ENCODE data around the gene STARD7. TPM values are rescaled to one million over a fixed set of nuclear protein-coding genes. Genes with fewer than 3 reads are reported as not detected.

STARD7 gene
- total and polyA plus RNA-seq, 2 donors (not counting 1 experiment from before 2014, with no cell fraction given), result 35.1 to 133 TPM

DNA sequence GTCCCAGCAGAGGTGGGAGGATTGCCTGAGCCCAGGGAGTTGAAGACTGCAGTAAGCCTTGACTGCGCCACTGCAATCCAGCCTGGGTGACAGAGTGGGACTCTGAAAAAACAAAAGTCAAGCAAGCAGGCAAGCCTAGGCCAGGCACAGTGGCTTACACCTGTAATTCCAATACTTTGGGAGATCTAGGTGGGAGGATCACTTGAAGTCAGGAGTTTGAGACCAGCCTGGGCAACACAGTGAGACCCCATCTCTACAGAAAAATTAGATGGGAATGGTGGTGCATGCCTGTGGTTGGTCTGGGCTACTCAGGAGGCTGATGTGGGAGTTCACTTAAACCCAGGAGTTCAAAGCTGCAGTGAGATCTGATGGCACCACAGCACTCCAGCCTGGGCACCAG lies 28.6 kb downstream of the STARD7 start:
- Histone ChIP-seq H3K27me3 (replicated peaks in 1 of 4; ENCODE audit: control extremely low read depth in 1 of 4, control insufficient read depth in 3 of 4, insufficient read depth in 4 of 4, low read length in 3 of 4) (no peaks in the 10 kb centered on the region), H4K20me1 (ENCODE audit: control insufficient read depth, insufficient read depth, low read length, poor library complexity, severe bottlenecking) (no peaks in the 10 kb centered on the region), H3K9ac (ENCODE audit: low read length) (no peak overlapping the region), H3K4me2 (replicated peaks; ENCODE audit: low read depth, low read length, poor library complexity, severe bottlenecking) (no peak overlapping the region), H3K36me3 (replicated peaks in 1 of 2; ENCODE audit: control extremely low read depth in 1 of 2, control insufficient read depth in 1 of 2, extremely low read depth in 1 of 2, insufficient read depth in 2 of 2, low read length in 1 of 2) (peaks cover 2 to 10% of the 10 kb centered on the region in 2 experiments), H3K4me3 (ENCODE audit: control extremely low read depth in 1 of 5, extremely low read depth in 1 of 5, insufficient read depth in 1 of 5, low read depth in 2 of 5, low read length in 4 of 5) (no peak overlapping the region), H3K4me1 (ENCODE audit: control insufficient read depth in 2 of 2, insufficient read depth in 2 of 2, low read length in 2 of 2) (no peaks in the 10 kb centered on the region), H3K27ac (ENCODE audit: low read length in 2 of 2) (no peak overlapping the region), H3K9me3 (ENCODE audit: control extremely low read depth in 1 of 3, control insufficient read depth in 2 of 3, insufficient read depth in 1 of 3, low read length in 2 of 3) (no peaks in the 10 kb centered on the region), H2AFZ (ENCODE audit: insufficient read depth, low read depth, low read length, poor library complexity, severe bottlenecking) (no peak overlapping the region), H3K79me2 (ENCODE audit: control insufficient read depth, insufficient read depth, low read length) (no peaks in the 10 kb centered on the region)
- ChIA-PET CTCF (interaction anchor here (0.6 to 3.0 kb wide), 8 partner anchors 38 to 290 kb away, joined by 3 to 20 read pairs (median 4); partner anchors contain the start of gene ASTL), POLR2A (no interaction called here)
- H3K9me3 Mint-ChIP-seq (ENCODE audit: insufficient read depth), result no peaks in the 10 kb centered on the region
- H3K27ac Mint-ChIP-seq, result no peak overlapping the region
- peaks cover 3% of the 10 kb centered on the region for H3K4me1 Mint-ChIP-seq
- TF ChIP-seq EZH2 (IDR thresholded peaks at IDR 0.05; ENCODE audit: borderline replicate concordance, insufficient read depth, low read depth, low read length, poor library complexity, severe bottlenecking) (no peak), CTCF (IDR thresholded peaks at IDR 0.05) (no peak)
- intact Hi-C loops (cut with micrococcal nuclease), result no loop called here
- H3K27me3 Mint-ChIP-seq, result no peaks in the 10 kb centered on the region
- no peak for DNase-seq
- no peak for ATAC-seq (ENCODE audit: low read depth)
- H3K4me3 Mint-ChIP-seq, result no peak overlapping the region
- WGBS (ENCODE audit: insufficient coverage), result 100% methylated on average over 1 of the region's 1 CpG

GRCh38 chr2:96176661-96177060 lies 32.0 kb downstream of the STARD7 start:
- CTCF ChIA-PET, result interaction anchor here (0.7 to 17.6 kb wide), 4 partner anchors 32 to 333 kb away, joined by 3 to 1065 read pairs (median 14); partner anchors contain the start of genes ASTL and DUSP2
- intact Hi-C loops (cut with micrococcal nuclease), result no loop called here
- Mint-ChIP-seq H3K27me3 (no peaks in the 10 kb centered on the region), H3K4me1 (peaks cover 7% of the 10 kb centered on the region), H3K9me3 (ENCODE audit: insufficient read depth) (no peaks in the 10 kb centered on the region), H3K4me3 (no peak overlapping the region), H3K27ac (no peak overlapping the region)
- H2AFZ ChIP-seq (ENCODE audit: insufficient read depth, low read depth, low read length, poor library complexity, severe bottlenecking), result no peak overlapping the region
- H3K9ac ChIP-seq (ENCODE audit: low read length), result no peak overlapping the region
- peaks cover 0 to 3% of the 10 kb centered on the region in 2 donors for H3K4me1 ChIP-seq (ENCODE audit: control insufficient read depth in 2 of 2, insufficient read depth in 2 of 2, low read length in 2 of 2)
- no peaks in the 10 kb centered on the region for H4K20me1 ChIP-seq (ENCODE audit: control insufficient read depth, insufficient read depth, low read length, poor library complexity, severe bottlenecking)
- no peak overlapping the region for H3K27ac ChIP-seq (ENCODE audit: low read length in 2 of 2)
- H3K4me2 ChIP-seq (replicated peaks; ENCODE audit: low read depth, low read length, poor library complexity, severe bottlenecking), result no peak overlapping the region
- H3K9me3 ChIP-seq (ENCODE audit: control extremely low read depth in 1 of 3, control insufficient read depth in 2 of 3, insufficient read depth in 1 of 3, low read length in 2 of 3), result no peaks in the 10 kb centered on the region
- POLR2A ChIA-PET, result interaction anchor here (0.7 kb wide), 1 partner anchor 32 kb away, joined by 4 read pairs; the partner anchor contains the start of gene DUSP2
- no peaks in the 10 kb centered on the region for H3K79me2 ChIP-seq (ENCODE audit: control insufficient read depth, insufficient read depth, low read length)
- WGBS (ENCODE audit: insufficient coverage), result no CpG with 5 or more reads among the region's 4 CpGs
- TF ChIP-seq CTCF (IDR thresholded peaks at IDR 0.05), result no peak
- no peak for ATAC-seq (ENCODE audit: low read depth)
- H3K4me3 ChIP-seq (ENCODE audit: control extremely low read depth in 1 of 5, extremely low read depth in 1 of 5, insufficient read depth in 1 of 5, low read depth in 2 of 5, low read length in 4 of 5), result no peak overlapping the region
- no peaks in the 10 kb centered on the region for H3K36me3 ChIP-seq (replicated peaks in 1 of 2; ENCODE audit: control extremely low read depth in 1 of 2, control insufficient read depth in 1 of 2, extremely low read depth in 1 of 2, insufficient read depth in 2 of 2, low read length in 1 of 2)
- DNase-seq, result no peak
- H3K27me3 ChIP-seq (replicated peaks in 1 of 4; ENCODE audit: control extremely low read depth in 1 of 4, control insufficient read depth in 3 of 4, insufficient read depth in 4 of 4, low read length in 3 of 4), result no peaks in the 10 kb centered on the region

Measured in B cell (primary cell).